GM19395 (cell line): ENCODE results near the gene JPH3.
"Not testable (repeated sequence)": the region's sequence is repeated elsewhere in the genome, so short reads cannot be mapped to it uniquely, and the experiment has no call there.

Experiments used
- ATAC-seq: cut with Tn5 transposase; IDR thresholded peaks from one replicate; pipeline ENCODE4 v1.9.1; 2021; ENCODE audit warnings: mild to moderate bottlenecking, moderate library complexity; ENCODE audit not compliant: unreplicated experiment

Gene JPH3

DNA sequence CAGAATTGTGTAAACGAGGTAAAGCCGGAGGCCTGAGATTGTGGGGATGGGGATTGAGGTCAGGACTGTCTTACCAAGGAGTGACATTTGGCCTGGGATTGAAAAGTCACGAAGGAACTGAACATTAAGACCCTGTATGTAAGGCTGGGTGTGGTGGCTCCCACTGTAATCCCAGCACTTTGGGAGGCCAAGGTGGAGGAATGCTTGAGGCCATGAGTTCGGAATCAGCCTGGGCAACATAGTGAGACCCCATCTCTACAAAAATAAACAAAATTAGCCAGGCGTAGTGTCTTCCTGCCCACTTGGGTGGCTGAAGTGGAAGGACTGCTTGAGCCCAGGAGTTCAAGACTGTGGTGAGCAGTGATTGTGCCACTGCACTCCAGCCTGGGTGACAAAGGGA is 75.5 kb downstream of the JPH3 start:
- ATAC-seq, result no peak

DNA sequence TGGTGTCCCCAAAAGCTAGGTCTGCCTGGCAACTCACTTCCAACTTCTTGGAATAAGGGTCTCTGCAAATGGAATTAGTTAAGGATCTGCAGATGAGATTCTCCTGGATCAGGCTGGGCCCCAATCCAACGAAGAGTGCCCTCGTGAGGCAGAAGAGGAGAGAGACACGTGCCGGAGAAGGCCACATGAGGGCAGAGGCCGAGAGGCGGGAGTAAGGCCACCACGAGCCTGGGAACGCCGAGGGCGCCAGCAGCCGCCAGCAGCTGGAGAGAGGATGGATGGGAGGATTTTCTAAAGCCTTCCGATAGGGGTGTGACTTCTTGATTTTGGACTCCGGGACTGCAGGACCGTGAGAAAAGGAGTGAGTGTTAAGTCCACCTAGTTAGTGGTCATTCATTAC is 76.3 kb downstream of the JPH3 start:
- ATAC-seq, result no peak

- ATAC-seq, result no peak
These were observed 77.4 kb downstream of the JPH3 start for GRCh38 chr16:87679593-87680271.

DNA sequence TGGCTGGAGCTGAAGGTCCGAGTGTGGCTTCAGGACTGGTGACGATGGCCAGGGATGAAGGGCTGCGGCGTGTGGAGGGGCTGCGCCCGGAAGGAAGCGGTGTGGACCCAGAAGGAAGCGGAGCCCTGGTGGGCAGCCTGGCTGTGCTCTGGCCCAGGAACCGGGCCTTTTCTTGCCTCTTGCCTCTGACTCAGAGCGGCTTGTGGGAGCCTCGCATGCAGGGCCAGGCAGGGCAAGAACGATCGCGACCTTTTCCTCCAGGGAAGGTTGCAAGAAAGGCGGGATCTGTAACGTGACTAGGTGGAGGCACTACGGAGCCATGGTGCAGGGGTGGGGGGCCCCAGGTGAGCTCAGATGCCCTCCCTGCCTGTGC is 78.0 kb downstream of the JPH3 start:
- ATAC-seq, result no peak

GRCh38 chr16:87681051-87681602 is 78.8 kb downstream of the JPH3 start:
- ATAC-seq, result not testable (repeated sequence)

- no peak for ATAC-seq
These were observed 79.8 kb downstream of the JPH3 start for GRCh38 chr16:87681981-87682570.

GRCh38 chr16:87682852-87683399 is 80.6 kb downstream of the JPH3 start:
- no peak for ATAC-seq

- ATAC-seq, result no peak
These were observed 81.9 kb downstream of the JPH3 start for GRCh38 chr16:87684106-87684677.

DNA sequence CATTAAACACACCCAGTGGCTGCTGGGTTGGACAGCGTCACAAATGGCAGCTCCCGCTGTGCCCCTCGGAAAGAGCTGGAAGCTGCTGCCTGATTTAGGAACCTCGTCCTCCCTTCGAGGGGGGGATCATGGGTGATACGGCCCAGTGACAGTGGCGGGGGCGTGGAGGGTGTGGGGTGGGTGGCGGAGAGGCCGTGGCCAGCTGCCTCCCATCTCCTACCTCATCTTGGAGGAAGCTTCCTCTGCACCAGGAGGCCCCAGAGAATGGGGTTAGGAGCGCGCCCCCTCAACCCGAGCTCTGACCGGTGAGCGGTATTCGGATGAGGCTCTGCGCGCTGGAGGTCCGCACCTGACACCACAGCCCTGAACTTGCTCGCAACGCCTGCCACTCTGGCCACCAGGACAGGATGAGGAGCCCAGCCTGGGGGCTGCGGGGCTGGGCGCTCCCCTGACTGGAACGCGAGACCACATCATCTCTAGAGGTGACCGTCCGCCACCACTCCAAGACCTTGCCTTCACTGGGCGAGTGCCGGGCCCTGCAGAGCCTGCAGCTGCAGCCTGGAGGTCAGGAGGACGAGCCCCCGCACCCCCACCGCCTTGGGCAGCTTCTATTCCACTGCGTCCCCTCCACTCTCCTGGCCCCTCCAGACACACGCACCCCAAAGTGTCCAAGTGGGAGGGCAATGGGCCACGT is 82.5 kb downstream of the JPH3 start:
- no peak for ATAC-seq

DNA sequence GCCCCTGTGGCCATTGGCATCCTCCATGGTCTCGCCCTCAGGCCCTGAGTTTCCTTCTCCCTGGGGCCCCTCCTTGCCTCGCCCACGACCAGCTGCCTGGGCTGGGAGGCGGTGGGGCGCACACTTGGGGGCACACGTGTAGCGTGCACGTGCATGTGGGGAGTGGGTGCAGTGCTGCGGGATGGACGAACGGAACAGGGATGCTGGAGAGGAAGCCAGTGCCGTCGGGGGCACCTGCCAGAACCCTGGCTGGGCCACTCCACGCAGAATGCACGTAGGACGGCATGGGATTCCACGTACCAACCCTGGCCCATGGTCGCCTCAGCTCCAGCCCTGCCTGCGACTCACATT is 83.1 kb downstream of the JPH3 start:
- ATAC-seq, result no peak

- no peak for ATAC-seq
These were observed 83.5 kb downstream of the JPH3 start for GRCh38 chr16:87685766-87686165.

GRCh38 chr16:87686697-87687096 is 84.4 kb downstream of the JPH3 start:
- no peak for ATAC-seq

DNA sequence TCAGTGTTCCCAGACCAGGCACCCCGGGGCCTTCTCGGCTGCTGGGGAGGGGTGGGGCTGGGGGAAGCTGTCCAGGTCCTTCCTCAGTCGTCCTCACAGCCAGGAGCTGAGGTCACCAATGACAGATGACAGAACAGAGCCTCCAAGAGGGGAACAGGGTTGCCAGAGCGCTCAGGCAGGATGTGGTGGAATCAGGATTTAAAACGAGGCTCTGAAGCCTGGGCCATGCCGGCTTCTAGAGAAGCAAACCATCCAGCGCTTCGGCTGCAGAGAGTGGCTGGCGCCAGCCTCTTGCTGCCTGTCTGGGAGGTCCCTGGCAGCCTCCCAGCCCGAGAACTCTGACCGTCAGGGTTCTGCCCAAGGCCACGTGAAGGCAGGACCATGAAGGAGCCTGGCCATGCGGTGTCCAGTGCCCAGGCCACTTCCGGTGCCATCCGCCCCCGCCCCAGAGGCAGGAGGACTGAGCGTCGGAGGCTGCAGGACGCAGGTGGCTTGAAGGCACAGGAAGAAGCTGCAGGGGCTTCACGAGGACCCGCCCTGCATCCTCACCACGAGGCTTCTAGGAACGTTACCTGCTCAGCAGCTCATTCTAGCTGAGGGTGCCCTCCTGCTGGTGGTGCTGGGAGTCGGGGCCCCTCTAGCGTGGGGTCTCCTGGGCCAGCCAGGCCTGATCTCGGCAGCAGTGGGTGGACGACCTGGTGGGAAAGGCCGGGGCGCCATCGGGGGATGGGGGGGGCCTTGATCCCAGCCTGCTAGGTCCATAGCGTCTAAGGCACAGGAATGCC is 85.0 kb downstream of the JPH3 start:
- ATAC-seq, result no peak

DNA sequence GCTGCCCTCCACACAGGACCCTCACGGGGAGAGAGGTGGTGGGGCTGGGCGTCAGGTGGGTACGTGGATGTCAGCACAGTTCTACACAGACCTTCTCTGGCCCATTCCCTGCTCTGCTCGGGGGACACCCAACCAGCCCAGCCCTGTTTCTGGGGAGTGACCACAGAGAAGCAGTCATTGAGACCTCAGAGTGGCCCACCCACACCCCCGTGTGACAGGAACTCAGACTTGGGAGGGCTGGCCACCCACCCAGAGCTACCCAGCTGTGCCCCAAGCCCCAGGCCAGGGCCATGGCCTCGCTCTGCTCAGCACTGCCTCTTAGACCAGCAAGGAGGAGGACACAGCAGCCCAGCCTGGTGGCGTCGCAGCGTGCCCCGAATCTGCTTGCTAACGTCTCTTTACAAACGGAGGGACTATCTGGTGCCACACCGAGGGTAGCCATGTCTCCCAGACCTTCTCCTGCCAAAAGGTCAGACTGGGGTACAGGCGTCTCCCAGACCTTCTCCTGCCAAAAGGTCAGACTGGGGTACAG is 85.8 kb downstream of the JPH3 start:
- no peak for ATAC-seq

DNA sequence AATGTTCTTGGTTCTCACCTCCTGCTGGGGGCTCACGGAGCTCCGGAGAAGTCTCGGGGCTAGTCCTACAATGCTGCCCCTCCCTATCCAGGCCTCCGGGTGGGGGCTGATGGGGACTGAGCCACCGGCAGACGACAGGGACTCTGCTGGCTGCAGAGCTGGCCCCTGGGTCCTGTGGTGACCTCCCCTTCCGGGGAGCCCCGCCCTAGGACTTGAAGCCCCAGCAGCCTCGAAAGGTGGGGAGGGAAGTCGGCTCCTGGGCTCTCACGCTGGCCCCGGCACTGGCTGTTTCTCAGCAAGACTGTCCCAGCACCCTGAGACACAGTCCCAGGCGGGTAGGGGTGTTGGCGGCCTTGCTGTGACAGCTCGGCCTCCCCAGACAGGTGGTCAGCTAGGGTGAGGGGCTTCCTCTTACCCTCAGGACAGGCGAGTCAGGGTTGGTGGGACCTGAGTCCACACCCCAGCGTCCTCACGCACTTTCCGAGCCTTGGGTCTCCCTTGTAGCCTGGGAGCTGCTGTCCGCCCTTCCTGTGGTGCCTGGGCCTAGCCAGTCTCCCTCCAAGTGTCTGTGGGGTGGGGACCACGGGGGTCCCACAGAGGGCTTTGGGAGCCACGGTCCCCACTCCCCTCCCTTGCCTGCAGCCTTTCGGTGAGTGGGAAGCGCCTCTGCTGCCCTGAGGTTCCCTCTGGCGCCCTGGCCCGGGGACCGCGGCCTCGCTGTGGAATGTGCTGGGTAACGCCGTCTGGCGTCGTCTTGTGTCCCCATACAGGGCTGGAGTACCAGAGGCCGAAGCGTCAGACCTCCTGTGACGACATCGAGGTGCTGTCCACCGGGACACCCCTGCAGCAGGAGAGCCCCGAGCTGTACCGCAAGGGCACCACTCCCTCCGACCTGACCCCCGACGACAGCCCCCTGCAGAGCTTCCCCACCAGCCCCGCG is 86.8 kb downstream of the JPH3 start:
- ATAC-seq, result no peak

- ATAC-seq, result no peak
These were observed 87.7 kb downstream of the JPH3 start for GRCh38 chr16:87689956-87690465.

GRCh38 chr16:87690911-87691685 is 88.8 kb downstream of the JPH3 start:
- no peak for ATAC-seq

DNA sequence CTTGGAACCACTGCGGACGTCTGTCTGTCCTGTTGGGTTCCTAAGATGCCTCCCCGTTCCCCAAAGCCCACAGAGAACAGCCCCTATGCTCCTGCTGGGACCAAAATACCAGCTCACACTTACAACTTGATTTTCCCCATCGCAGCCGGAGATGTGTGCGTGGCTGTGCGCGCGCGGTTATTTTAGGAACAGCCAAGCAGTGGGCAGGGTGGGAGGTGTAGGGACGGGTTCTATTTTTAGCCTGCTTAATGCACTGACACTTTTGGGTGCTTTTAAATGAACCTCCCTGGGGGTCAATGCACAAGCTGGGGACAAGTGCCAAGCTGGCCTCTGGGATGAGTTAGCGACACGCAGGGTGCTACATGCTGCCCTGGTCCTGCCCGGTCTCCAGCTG is 89.4 kb downstream of the JPH3 start:
- no peak for ATAC-seq
